ENCODE measurements around the gene TMEM181. TPM values are rescaled to one million over a fixed set of nuclear protein-coding genes. Genes with fewer than 3 reads are reported as not detected.

Gene TMEM181
- total RNA-seq, 1 experiment from 2014 or later: 31.6 TPM

DNA sequence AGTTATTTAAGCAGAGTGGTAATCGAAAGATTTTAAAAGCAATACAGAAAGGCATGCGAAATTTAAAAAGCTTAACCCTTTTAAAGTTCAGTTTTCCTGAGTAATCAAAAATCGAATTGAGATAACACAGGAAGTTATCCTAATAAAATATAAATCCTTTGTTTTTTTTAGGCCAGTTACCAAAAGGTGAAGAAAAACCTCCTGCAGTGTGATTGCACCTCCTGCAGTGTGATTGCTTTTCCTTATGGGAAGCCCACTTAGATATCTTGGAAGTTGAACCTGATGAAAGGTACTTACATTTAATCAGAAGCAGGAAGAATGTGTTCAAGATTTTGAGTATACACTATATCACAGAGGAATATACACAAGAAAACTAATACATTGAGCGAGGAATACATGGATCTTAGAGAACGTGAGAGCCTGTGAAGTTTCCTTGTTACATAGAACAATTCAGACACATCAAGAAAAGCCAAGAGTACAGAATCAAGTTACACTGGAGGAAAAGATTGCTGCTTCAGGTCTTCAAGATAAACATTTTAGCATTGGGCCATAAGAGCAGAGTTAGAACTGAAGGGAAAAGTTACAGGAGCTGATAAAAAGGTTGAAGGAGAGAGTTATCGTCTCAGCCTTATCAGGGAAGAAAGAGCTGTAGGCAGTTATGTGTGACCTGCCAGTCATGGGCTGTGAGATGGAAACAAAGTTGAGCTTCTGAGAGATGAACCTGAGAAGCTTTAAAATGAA, 7.7 kb upstream of the TMEM181 start:
- BruUV-seq (replicated peaks): no TSS peak

DNA sequence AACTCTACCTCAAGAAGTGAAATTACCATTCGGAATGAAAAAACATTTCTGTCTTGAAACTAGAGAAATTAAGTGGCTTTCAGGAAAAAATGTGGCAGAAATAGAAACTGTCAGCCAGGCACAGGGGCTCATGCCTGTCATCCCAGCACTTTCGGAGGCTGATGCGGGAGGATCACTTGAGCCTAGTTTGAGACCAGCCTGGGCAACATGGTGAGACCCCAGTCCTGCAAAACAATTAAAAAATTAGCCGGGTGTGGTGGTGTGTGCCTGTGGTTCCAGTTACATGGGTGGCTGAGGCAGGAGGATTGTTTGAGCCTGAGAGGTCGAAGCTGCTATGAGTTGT, 7.1 kb upstream of the TMEM181 start:
- no peak for DNase-seq (ENCODE audit: low spot score)
- Histone ChIP-seq H3K9me3 (ENCODE audit: low read depth, low read length, poor library complexity, severe bottlenecking) (no peaks in the 10 kb centered on the region), H3K4me3 (ENCODE audit: low read depth, low read length, poor library complexity, severe bottlenecking) (no peak overlapping the region), H3K27me3 (replicated peaks; ENCODE audit: insufficient read depth, low read depth, low read length, poor library complexity) (no peaks in the 10 kb centered on the region), H3K36me3 (ENCODE audit: insufficient read depth, low read length, poor library complexity, severe bottlenecking) (no peaks in the 10 kb centered on the region), H3K4me1 (ENCODE audit: insufficient read depth, low read length, poor library complexity, severe bottlenecking) (no peaks in the 10 kb centered on the region), H3K27ac (ENCODE audit: low read depth, low read length, poor library complexity, severe bottlenecking) (no peak overlapping the region)
- no TSS peak for BruUV-seq (replicated peaks)
- CTCF ChIA-PET: no interaction called here
- intact Hi-C loops (cut with micrococcal nuclease; ENCODE audit: unreplicated experiment): no loop called here
- POLR2A ChIA-PET (ENCODE audit: low non-redundant PET): interaction anchor here (0.6 kb wide), 1 partner anchor 19 kb away, joined by 5 read pairs; no protein-coding TSS in a partner anchor
- TF ChIP-seq, protein P1, sequence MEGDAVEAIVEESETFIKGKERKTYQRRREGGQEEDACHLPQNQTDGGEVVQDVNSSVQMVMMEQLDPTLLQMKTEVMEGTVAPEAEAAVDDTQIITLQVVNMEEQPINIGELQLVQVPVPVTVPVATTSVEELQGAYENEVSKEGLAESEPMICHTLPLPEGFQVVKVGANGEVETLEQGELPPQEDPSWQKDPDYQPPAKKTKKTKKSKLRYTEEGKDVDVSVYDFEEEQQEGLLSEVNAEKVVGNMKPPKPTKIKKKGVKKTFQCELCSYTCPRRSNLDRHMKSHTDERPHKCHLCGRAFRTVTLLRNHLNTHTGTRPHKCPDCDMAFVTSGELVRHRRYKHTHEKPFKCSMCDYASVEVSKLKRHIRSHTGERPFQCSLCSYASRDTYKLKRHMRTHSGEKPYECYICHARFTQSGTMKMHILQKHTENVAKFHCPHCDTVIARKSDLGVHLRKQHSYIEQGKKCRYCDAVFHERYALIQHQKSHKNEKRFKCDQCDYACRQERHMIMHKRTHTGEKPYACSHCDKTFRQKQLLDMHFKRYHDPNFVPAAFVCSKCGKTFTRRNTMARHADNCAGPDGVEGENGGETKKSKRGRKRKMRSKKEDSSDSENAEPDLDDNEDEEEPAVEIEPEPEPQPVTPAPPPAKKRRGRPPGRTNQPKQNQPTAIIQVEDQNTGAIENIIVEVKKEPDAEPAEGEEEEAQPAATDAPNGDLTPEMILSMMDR (conservative IDR thresholded peaks at IDR 0.05; ENCODE audit: low read depth, low read length): no peak
- TF ChIP-seq EZH2 (IDR thresholded peaks at IDR 0.05; ENCODE audit: borderline replicate concordance, low read depth, low read length, poor library complexity, severe bottlenecking): no peak

More for the DNA sequence above, 7.7 kb upstream of the TMEM181 start:
- Histone ChIP-seq H3K4me1 (ENCODE audit: insufficient read depth, low read length, poor library complexity, severe bottlenecking) (no peaks in the 10 kb centered on the region), H3K36me3 (ENCODE audit: insufficient read depth, low read length, poor library complexity, severe bottlenecking) (no peaks in the 10 kb centered on the region), H3K4me3 (ENCODE audit: low read depth, low read length, poor library complexity, severe bottlenecking) (no peak overlapping the region), H3K27ac (ENCODE audit: low read depth, low read length, poor library complexity, severe bottlenecking) (no peak overlapping the region), H3K9me3 (ENCODE audit: low read depth, low read length, poor library complexity, severe bottlenecking) (no peaks in the 10 kb centered on the region), H3K27me3 (replicated peaks; ENCODE audit: insufficient read depth, low read depth, low read length, poor library complexity) (no peaks in the 10 kb centered on the region)
- DNase-seq (ENCODE audit: low spot score): no peak
- ChIA-PET CTCF (no interaction called here), POLR2A (ENCODE audit: low non-redundant PET) (interaction anchor here (0.6 kb wide), 1 partner anchor 18 kb away, joined by 5 read pairs; no protein-coding TSS in a partner anchor)
- intact Hi-C loops (cut with micrococcal nuclease; ENCODE audit: unreplicated experiment): no loop called here
- TF ChIP-seq EZH2 (IDR thresholded peaks at IDR 0.05; ENCODE audit: borderline replicate concordance, low read depth, low read length, poor library complexity, severe bottlenecking): no peak
- TF ChIP-seq, protein P1 (conservative IDR thresholded peaks at IDR 0.05; ENCODE audit: low read depth, low read length): no peak

DNA sequence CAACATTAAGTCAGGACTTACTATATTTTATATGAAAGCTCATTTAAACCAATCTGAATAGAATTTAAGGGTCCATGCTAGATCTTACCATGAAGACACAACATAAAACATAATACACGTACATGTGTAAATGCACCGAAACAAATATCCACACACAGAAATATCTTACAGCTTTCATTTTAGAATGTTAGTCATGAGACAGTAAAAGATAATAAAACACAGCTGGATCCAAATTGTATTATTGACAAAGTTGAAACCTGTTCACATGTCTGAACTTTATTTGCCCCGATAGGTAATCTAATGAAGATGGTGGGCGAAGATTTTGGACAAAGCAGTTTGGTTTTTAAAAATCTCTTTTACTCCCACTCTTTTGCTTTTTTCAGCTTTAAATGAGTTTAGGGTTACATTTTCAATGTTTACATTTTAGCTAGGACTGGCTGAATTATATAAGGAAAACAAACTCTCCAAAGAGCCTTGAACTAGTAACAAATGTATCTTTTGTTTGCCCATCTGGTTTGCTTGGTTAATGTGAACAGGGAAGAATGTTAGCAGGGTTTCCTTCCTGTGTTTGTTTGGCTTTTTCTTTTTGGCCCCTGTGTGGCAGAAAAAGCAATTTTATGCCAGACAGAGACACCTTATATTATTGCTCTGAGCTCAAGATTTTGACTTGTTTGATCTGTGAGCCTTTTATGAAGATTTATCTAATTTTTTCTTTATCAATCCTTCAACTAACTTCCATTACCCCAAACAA, 5.1 kb upstream of the TMEM181 start:
- TF ChIP-seq, protein P1 (conservative IDR thresholded peaks at IDR 0.05; ENCODE audit: low read depth, low read length): no peak
- no peak for TF ChIP-seq EZH2 (IDR thresholded peaks at IDR 0.05; ENCODE audit: borderline replicate concordance, low read depth, low read length, poor library complexity, severe bottlenecking)
- intact Hi-C loops (cut with micrococcal nuclease; ENCODE audit: unreplicated experiment): no loop called here
- Histone ChIP-seq H3K27me3 (replicated peaks; ENCODE audit: insufficient read depth, low read depth, low read length, poor library complexity) (no peaks in the 10 kb centered on the region), H3K4me3 (ENCODE audit: low read depth, low read length, poor library complexity, severe bottlenecking) (no peak overlapping the region), H3K27ac (ENCODE audit: low read depth, low read length, poor library complexity, severe bottlenecking) (no peak overlapping the region), H3K36me3 (ENCODE audit: insufficient read depth, low read length, poor library complexity, severe bottlenecking) (no peaks in the 10 kb centered on the region), H3K4me1 (ENCODE audit: insufficient read depth, low read length, poor library complexity, severe bottlenecking) (peaks cover 5% of the 10 kb centered on the region), H3K9me3 (ENCODE audit: low read depth, low read length, poor library complexity, severe bottlenecking) (no peaks in the 10 kb centered on the region)
- no peak for DNase-seq (ENCODE audit: low spot score)
- BruUV-seq (replicated peaks): no TSS peak
- ChIA-PET CTCF (interaction anchor here (0.7 kb wide), 1 partner anchor 359 kb away, joined by 3 read pairs; no protein-coding TSS in a partner anchor), POLR2A (ENCODE audit: low non-redundant PET) (no interaction called here)
